Ascending aorta (tissue), 2 donors: Measurements from ENCODE around the gene TAF1D. TPM values are rescaled to one million over a fixed set of nuclear protein-coding genes. Genes with fewer than 3 reads are reported as not detected.
A peak's percentile ranks its signal among the peaks of the same experiment; 100 is the strongest.

Experiments
- DNase-seq, 2 donors: peaks; one replicate each; pipeline ENCODE4 v3.0.0-alpha.2; 2019; ENCODE audit warnings: low spot score in 2 of 2
- H3K27ac ChIP-seq, 2 donors: fragments of 200-600 bp; sonication (generic); one replicate each; pipeline ENCODE4 v1.5.1; 2016 to 2017; ENCODE audit warnings: mild to moderate bottlenecking in 1 of 2
- H3K27me3 ChIP-seq: fragments of 200-600 bp; sonication (generic); one replicate; pipeline ENCODE4 v1.5.1; 2017
- H3K36me3 ChIP-seq, 2 donors: fragments of 200-600 bp; sonication (generic); one replicate each; pipeline ENCODE4 v1.5.1; 2016
- H3K4me1 ChIP-seq, 2 donors: fragments of 200-600 bp; sonication (generic); one replicate each; pipeline ENCODE4 v1.5.1; 2016 to 2017; ENCODE audit warnings: mild to moderate bottlenecking in 1 of 2
- H3K4me3 ChIP-seq, 2 donors: fragments of 200-600 bp; sonication (generic); one replicate each; pipeline ENCODE4 v1.5.1; 2016 to 2017; ENCODE audit warnings: mild to moderate bottlenecking in 1 of 2
- H3K9me3 ChIP-seq, 2 donors: fragments of 200-600 bp; sonication (generic); one replicate each; pipeline ENCODE4 v1.5.1; 2016
- intact Hi-C: fragments of 100-400 bp; cut with DNase I; formaldehyde crosslinking; loops from one replicate; pipeline ENCODE4 v1.15.1; 2023
- total RNA-seq: library from RNA; depleted of rRNA; stranded (reverse); fragments of >200 nt; gene quantifications from one replicate; pipeline ENCODE4 v1.1.0, GENCODE V29; 2016
- TF ChIP-seq, protein P1 (sequence below), 3 experiments: fragments of 200-600 bp in 2 of 3; fragments of 450-650 bp in 1 of 3; sonication (generic) in 2 of 3; IDR thresholded peaks; one replicate each; pipeline ENCODE4 v1.5.1; 2016 to 2019; ENCODE audit warnings: antibody characterized with exemption in 3 of 3, mild to moderate bottlenecking in 1 of 3, moderate library complexity in 1 of 3

TAF1D gene
- total RNA-seq, 1 donor from 2014 or later: 81.1 TPM

DNA sequence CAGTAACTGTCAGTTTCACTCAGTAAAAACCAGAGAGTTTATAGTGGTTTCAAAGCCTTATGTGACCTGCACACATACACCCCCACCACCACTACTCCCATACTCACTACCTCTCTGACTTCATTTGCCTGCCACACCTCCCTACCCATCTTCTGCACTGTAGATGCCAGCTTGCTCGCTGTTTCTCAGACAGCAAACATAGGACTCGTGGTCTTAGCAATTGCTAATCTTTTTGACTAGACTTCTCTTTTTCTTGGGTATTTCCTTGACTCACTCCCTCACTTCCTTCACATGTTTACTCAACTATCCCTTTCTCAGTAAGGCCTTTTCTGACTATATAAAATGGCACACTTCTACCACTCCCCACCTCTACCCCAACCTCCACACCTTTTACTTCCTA, 52.1 kb downstream of the TAF1D start:
- H3K4me3 ChIP-seq: no peak overlapping the region
- intact Hi-C loops: no loop called here
- no peaks in the 10 kb centered on the region for H3K9me3 ChIP-seq
- peaks cover 35 to 61% of the 10 kb centered on the region in 2 donors for H3K36me3 ChIP-seq
- peaks cover 0 to 4% of the 10 kb centered on the region in 2 donors for H3K4me1 ChIP-seq
- H3K27ac ChIP-seq: no peak overlapping the region
- no peaks in the 10 kb centered on the region for H3K27me3 ChIP-seq
- TF ChIP-seq, protein P1, sequence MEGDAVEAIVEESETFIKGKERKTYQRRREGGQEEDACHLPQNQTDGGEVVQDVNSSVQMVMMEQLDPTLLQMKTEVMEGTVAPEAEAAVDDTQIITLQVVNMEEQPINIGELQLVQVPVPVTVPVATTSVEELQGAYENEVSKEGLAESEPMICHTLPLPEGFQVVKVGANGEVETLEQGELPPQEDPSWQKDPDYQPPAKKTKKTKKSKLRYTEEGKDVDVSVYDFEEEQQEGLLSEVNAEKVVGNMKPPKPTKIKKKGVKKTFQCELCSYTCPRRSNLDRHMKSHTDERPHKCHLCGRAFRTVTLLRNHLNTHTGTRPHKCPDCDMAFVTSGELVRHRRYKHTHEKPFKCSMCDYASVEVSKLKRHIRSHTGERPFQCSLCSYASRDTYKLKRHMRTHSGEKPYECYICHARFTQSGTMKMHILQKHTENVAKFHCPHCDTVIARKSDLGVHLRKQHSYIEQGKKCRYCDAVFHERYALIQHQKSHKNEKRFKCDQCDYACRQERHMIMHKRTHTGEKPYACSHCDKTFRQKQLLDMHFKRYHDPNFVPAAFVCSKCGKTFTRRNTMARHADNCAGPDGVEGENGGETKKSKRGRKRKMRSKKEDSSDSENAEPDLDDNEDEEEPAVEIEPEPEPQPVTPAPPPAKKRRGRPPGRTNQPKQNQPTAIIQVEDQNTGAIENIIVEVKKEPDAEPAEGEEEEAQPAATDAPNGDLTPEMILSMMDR (IDR thresholded peaks at IDR 0.05): no peak
- DNase-seq: no peak

- H3K27ac ChIP-seq: peak overlapping the region; percentile 67 to 83
- peaks cover 35 to 62% of the 10 kb centered on the region in 2 donors for H3K36me3 ChIP-seq
- intact Hi-C loops: no loop called here
- no peaks in the 10 kb centered on the region for H3K27me3 ChIP-seq
- no peak for DNase-seq
- no peaks in the 10 kb centered on the region for H3K9me3 ChIP-seq
- H3K4me3 ChIP-seq: no peak overlapping the region
- H3K4me1 ChIP-seq: peaks cover 0 to 4% of the 10 kb centered on the region in 2 donors
- TF ChIP-seq, protein P1 (IDR thresholded peaks at IDR 0.05): no peak
These were observed 54.5 kb downstream of the TAF1D start for GRCh38 chr11:93686812-93687211.

- H3K4me3 ChIP-seq: no peak overlapping the region
- H3K9me3 ChIP-seq: no peaks in the 10 kb centered on the region
- H3K36me3 ChIP-seq: peaks cover 33 to 56% of the 10 kb centered on the region in 2 donors
- DNase-seq: no peak
- no peaks in the 10 kb centered on the region for H3K27me3 ChIP-seq
- H3K27ac ChIP-seq: peak overlapping the region; percentile 67 to 83
- TF ChIP-seq, protein P1 (IDR thresholded peaks at IDR 0.05): no peak
- peaks cover 0 to 4% of the 10 kb centered on the region in 2 donors for H3K4me1 ChIP-seq
- intact Hi-C loops: no loop called here
These were observed 55.1 kb downstream of the TAF1D start for GRCh38 chr11:93686226-93686625.

Other genes with a start within 250 kb of the TAF1D start
- gene SMCO4, start 198.1 kb downstream of the TAF1D start, total RNA-seq: 89.2 TPM
- 21.4 TPM for gene CEP295, start 79.8 kb downstream of the TAF1D start, total RNA-seq
- gene C11orf54, start 177 bp upstream of the TAF1D start, total RNA-seq: 3.9 TPM
- 12.6 TPM for gene MED17, start 42.8 kb upstream of the TAF1D start, total RNA-seq
- gene VSTM5, start 109.1 kb upstream of the TAF1D start, total RNA-seq: not detected